WI38 (cell line): ENCODE measurements around the gene SEMA6D.
"Not testable (repeated sequence)": the region's sequence is repeated elsewhere in the genome, so short reads cannot be mapped to it uniquely, and the experiment has no call there.

ENCODE experiments used
- H3K4me3 ChIP-seq: 2 replicates; pipeline ENCODE4 v1.5.1; 2011; ENCODE audit warnings: low read depth, mild to moderate bottlenecking, control low read depth, low read length
- TF ChIP-seq, protein P1 (sequence below): IDR thresholded peaks from 2 replicates; pipeline ENCODE4 v1.5.1; 2012; ENCODE audit warnings: low read depth, mild to moderate bottlenecking, control low read depth, low read length

The SEMA6D gene

DNA sequence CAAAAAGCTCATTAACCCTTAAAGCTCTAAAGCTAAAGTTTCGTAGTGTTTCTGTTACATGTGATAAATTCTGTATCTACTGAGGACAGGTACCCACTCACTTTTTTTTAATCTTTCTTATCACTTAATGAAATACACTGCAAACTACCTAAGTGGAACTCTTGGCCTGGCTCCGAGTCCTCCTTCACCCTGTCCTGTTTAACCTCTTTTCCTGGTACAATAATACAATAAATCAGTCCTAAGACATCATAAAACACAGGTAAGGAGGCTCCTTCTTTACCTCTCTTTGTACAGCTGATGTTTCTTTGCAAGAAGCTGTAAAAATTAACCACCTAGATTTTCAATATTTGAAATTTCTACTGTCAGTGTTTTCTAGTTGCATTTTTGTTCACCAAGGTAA is 15.8 kb downstream of the SEMA6D start:
- H3K4me3 ChIP-seq: no peak overlapping the region
- TF ChIP-seq, protein P1, sequence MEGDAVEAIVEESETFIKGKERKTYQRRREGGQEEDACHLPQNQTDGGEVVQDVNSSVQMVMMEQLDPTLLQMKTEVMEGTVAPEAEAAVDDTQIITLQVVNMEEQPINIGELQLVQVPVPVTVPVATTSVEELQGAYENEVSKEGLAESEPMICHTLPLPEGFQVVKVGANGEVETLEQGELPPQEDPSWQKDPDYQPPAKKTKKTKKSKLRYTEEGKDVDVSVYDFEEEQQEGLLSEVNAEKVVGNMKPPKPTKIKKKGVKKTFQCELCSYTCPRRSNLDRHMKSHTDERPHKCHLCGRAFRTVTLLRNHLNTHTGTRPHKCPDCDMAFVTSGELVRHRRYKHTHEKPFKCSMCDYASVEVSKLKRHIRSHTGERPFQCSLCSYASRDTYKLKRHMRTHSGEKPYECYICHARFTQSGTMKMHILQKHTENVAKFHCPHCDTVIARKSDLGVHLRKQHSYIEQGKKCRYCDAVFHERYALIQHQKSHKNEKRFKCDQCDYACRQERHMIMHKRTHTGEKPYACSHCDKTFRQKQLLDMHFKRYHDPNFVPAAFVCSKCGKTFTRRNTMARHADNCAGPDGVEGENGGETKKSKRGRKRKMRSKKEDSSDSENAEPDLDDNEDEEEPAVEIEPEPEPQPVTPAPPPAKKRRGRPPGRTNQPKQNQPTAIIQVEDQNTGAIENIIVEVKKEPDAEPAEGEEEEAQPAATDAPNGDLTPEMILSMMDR: no peak

GRCh38 chr15:47736143-47736786 is 19.0 kb downstream of the SEMA6D start:
- TF ChIP-seq, protein P1: no peak
- H3K4me3 ChIP-seq: no peak overlapping the region

- H3K4me3 ChIP-seq: no peak overlapping the region
- TF ChIP-seq, protein P1: no peak
These were observed 20.2 kb downstream of the SEMA6D start for GRCh38 chr15:47737477-47737876.

DNA sequence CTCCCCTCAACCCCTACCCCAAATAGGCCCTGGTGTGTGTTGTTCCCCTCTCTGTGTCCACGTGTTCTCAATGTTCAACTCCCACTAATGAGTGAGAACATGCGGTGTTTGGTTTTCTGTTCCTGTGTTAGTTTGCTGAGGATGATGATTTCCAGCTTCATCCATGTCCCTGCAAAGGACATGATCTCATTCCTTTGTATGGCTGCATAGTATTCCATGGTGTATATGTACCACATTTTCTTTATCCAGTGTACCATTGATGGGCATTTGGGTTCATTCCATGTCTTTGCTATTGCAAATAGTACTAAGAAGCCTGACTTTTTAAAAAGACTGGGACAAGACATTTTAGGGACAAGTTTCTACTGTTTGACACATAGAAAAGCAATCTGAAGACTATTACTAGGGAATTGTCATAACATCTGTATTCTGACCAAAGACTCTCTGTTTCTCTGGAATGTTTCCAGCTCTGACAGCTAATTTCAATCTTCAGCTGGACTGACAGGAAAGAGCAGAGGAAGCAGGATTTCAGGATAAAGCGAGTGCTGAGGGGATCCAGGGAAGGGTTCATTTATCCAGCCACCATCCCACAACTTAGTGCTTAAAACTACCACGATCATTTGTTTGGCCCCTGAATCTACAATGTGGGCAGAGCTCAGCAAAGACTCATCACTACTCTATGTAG is 21.0 kb downstream of the SEMA6D start:
- H3K4me3 ChIP-seq: not testable (repeated sequence)

- H3K4me3 ChIP-seq: no peak overlapping the region
- TF ChIP-seq, protein P1: no peak
These were observed 23.8 kb downstream of the SEMA6D start for GRCh38 chr15:47741082-47741481.

DNA sequence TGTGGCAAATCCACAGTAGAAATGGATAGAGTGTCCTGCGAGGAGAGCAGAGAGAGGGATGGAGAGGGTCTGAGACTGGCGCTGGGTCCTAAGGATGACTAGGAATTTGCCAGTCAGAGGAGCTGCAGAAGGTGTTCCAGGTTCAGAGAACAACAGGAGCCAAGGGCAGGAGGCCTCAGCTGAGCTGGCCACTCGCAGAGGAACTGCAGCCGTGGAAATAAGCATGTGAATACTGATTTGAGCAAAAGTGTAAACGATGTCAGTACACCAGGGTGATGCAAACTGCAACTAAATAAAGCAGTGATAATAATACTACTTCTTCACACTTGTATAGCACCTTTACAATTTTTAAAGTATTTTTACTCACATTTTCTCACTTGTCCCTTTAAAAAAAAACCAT is 24.6 kb downstream of the SEMA6D start:
- TF ChIP-seq, protein P1: no peak
- H3K4me3 ChIP-seq: no peak overlapping the region

- H3K4me3 ChIP-seq: no peak overlapping the region
- TF ChIP-seq, protein P1: no peak
These were observed 25.0 kb downstream of the SEMA6D start for GRCh38 chr15:47742334-47742733.
